Measurements from ENCODE around the gene PADI1. TPM values are rescaled to one million over a fixed set of nuclear protein-coding genes. Genes with fewer than 3 reads are reported as not detected.

PADI1 gene
- total and polyA plus RNA-seq, 2 experiments from 2014 or later = not detected

DNA sequence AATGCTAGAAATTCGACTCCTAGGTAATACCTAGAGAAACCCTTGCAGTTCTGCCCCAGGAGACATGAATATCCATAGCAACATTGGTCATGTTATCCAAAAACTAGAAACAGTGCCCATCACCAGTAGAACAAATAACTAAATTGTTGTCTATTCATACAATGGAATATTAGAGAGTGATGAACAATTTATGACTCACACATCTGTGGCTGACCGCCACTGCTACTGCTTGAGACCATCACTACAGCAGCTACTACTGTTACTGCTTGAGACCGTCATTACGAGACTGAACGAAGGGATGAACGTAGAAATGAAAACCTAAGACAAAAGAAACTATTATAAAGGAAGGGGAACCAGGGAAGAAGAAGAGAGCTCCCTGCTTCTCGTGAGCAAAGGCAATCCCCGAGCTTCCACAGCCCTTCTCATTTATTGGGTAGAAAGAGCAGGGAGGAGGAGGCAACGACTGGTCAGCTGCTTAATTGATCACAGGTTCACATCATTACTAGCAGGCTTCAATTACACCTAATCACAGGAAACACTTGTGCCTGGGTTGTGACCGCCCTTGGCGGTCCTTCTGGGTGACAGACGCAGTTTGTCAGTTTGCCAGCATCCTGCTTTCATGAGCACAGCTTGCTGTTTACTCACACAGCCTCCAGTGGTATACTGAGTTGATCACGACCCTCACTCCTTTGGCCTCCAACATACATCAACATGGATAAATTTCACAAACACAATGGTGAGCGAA is 88.9 kb downstream of the PADI1 start:
- H3K4me2 ChIP-seq = no peak overlapping the region
- H3K79me2 ChIP-seq = no peaks in the 10 kb centered on the region
- H3K27me3 ChIP-seq = peaks cover 14% of the 10 kb centered on the region
- no peak for DNase-seq (ENCODE audit: low spot score)
- no peaks in the 10 kb centered on the region for H4K20me1 ChIP-seq (ENCODE audit: insufficient read depth, poor library complexity, severe bottlenecking)
- no peak overlapping the region for H3K4me3 ChIP-seq
- H3K9me2 ChIP-seq (replicated peaks; ENCODE audit: insufficient read depth) = no peaks in the 10 kb centered on the region
- H3K36me3 ChIP-seq (replicated peaks; ENCODE audit: insufficient read depth, low read depth) = no peaks in the 10 kb centered on the region
- H3K4me1 ChIP-seq (ENCODE audit: insufficient read depth) = no peaks in the 10 kb centered on the region
- no peak overlapping the region for H2AFZ ChIP-seq
- no peak overlapping the region for H3K27ac ChIP-seq
- TF ChIP-seq EZH2 (IDR thresholded peaks at IDR 0.05; ENCODE audit: borderline replicate concordance) (no peak), EZH2phosphoT487 (IDR thresholded peaks at IDR 0.05; ENCODE audit: low read depth, severe bottlenecking, unreplicated experiment) (no peak)
- TF ChIP-seq, protein P1, sequence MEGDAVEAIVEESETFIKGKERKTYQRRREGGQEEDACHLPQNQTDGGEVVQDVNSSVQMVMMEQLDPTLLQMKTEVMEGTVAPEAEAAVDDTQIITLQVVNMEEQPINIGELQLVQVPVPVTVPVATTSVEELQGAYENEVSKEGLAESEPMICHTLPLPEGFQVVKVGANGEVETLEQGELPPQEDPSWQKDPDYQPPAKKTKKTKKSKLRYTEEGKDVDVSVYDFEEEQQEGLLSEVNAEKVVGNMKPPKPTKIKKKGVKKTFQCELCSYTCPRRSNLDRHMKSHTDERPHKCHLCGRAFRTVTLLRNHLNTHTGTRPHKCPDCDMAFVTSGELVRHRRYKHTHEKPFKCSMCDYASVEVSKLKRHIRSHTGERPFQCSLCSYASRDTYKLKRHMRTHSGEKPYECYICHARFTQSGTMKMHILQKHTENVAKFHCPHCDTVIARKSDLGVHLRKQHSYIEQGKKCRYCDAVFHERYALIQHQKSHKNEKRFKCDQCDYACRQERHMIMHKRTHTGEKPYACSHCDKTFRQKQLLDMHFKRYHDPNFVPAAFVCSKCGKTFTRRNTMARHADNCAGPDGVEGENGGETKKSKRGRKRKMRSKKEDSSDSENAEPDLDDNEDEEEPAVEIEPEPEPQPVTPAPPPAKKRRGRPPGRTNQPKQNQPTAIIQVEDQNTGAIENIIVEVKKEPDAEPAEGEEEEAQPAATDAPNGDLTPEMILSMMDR (IDR thresholded peaks at IDR 0.05; ENCODE audit: poor library complexity) = no peak
- 70% methylated on average over 14 of the region's 14 CpGs for WGBS (ENCODE audit: low lambda C conversion rate, missing lambda C conversion rate)
- no peaks in the 10 kb centered on the region for H3K9me3 ChIP-seq (ENCODE audit: low read depth)

- Histone ChIP-seq H3K4me2 (no peak overlapping the region), H3K79me2 (no peaks in the 10 kb centered on the region), H3K36me3 (replicated peaks; ENCODE audit: insufficient read depth, low read depth) (no peaks in the 10 kb centered on the region), H4K20me1 (ENCODE audit: insufficient read depth, poor library complexity, severe bottlenecking) (no peaks in the 10 kb centered on the region), H3K9me3 (ENCODE audit: low read depth) (no peaks in the 10 kb centered on the region), H3K4me3 (no peak overlapping the region), H3K9me2 (replicated peaks; ENCODE audit: insufficient read depth) (no peaks in the 10 kb centered on the region), H3K4me1 (ENCODE audit: insufficient read depth) (no peaks in the 10 kb centered on the region), H3K27ac (no peak overlapping the region), H3K27me3 (peaks cover 14% of the 10 kb centered on the region), H2AFZ (no peak overlapping the region)
- TF ChIP-seq EZH2phosphoT487 (IDR thresholded peaks at IDR 0.05; ENCODE audit: low read depth, severe bottlenecking, unreplicated experiment) (no peak), EZH2 (IDR thresholded peaks at IDR 0.05; ENCODE audit: borderline replicate concordance) (no peak)
- TF ChIP-seq, protein P1 (IDR thresholded peaks at IDR 0.05; ENCODE audit: poor library complexity) = no peak
- whole genome bisulfite sequencing (ENCODE audit: low lambda C conversion rate, missing lambda C conversion rate) = 93% methylated on average over 4 of the region's 4 CpGs
- DNase-seq (ENCODE audit: low spot score) = no peak
These were observed 90.4 kb downstream of the PADI1 start for GRCh38 chr1:17295292-17295691.

Small RNA genes within 50 kb of the gene (microRNA-seq; reads per million reads assigned to microRNA genes)
- not detected for gene MIR3972

Small RNA genes within 50 kb of the gene (small RNA-seq; reads per million reads assigned to genes)
- not detected for gene MIR3972

Other genes with a start within 250 kb of the PADI1 start
- gene MFAP2, start 224.5 kb upstream of the PADI1 start, total RNA-seq = 172 and 200 TPM in 2 replicates
- 540 and 551 TPM in 2 replicates for gene MFAP2, start 224.5 kb upstream of the PADI1 start, polyA plus RNA-seq
- 20.7 and 30.0 TPM in 2 replicates for gene ATP13A2, start 193.2 kb upstream of the PADI1 start, total RNA-seq
- 52.3 and 53.4 TPM in 2 replicates for gene ATP13A2, start 193.2 kb upstream of the PADI1 start, polyA plus RNA-seq
- 175 and 181 TPM in 2 replicates for gene SDHB, start 151.1 kb upstream of the PADI1 start, total RNA-seq
- 105 and 144 TPM in 2 replicates for gene SDHB, start 151.1 kb upstream of the PADI1 start, polyA plus RNA-seq
- gene PADI2, start 85.7 kb upstream of the PADI1 start, total RNA-seq = 11.3 and 11.7 TPM in 2 replicates
- 6.8 and 10.6 TPM in 2 replicates for gene PADI2, start 85.7 kb upstream of the PADI1 start, polyA plus RNA-seq
- not detected in 2 replicates for gene PADI3, start 44.0 kb downstream of the PADI1 start, total RNA-seq
- not detected in 2 replicates for gene PADI3, start 44.0 kb downstream of the PADI1 start, polyA plus RNA-seq
- not detected in 2 replicates for gene PADI4, start 103.1 kb downstream of the PADI1 start, total RNA-seq
- gene PADI4, start 103.1 kb downstream of the PADI1 start, polyA plus RNA-seq = not detected in 2 replicates
- gene PADI6, start 167.1 kb downstream of the PADI1 start, total RNA-seq = not detected in 2 replicates
- not detected in 2 replicates for gene PADI6, start 167.1 kb downstream of the PADI1 start, polyA plus RNA-seq
- gene RCC2, start 234.5 kb downstream of the PADI1 start, total RNA-seq = 42.1 and 56.9 TPM in 2 replicates
- 22.5 and 25.1 TPM in 2 replicates for gene RCC2, start 234.5 kb downstream of the PADI1 start, polyA plus RNA-seq